C4-2B (cell line): Measurements from ENCODE around the gene ZFP14.
"Not testable (repeated sequence)": the region's sequence is repeated elsewhere in the genome, so short reads cannot be mapped to it uniquely, and the experiment has no call there.

Source experiments
- CTCF ChIP-seq: fragments of 450-650 bp; conservative IDR thresholded peaks from 2 replicates; pipeline ENCODE4 v1.5.1; 2017; ENCODE audit warnings: mild to moderate bottlenecking
- ZFX ChIP-seq: fragments of 450-650 bp; IDR thresholded peaks from 2 replicates; pipeline ENCODE4 v1.6.1; 2017

- not testable (repeated sequence) for TF ChIP-seq CTCF, ZFX
Observed at GRCh38 chr19:36326649-36327048, 52.4 kb downstream of the ZFP14 start.
